HepG2 (cell line): Measurements from ENCODE around the gene LZTR1. TPM values are rescaled to one million over a fixed set of nuclear protein-coding genes. Genes with fewer than 3 reads are reported as not detected.
A peak's percentile ranks its signal among the peaks of the same experiment; 100 is the strongest.

Source experiments
- BRF2 ChIP-seq: sonication (generic); formaldehyde crosslinking; IDR thresholded peaks from 2 replicates; pipeline ENCODE4 v1.8.1; 2022; ENCODE audit warnings: mild to moderate bottlenecking, missing genetic modification reagents
- CSRNP1 ChIP-seq: sonication (generic); formaldehyde crosslinking; IDR thresholded peaks from 2 replicates; pipeline ENCODE4 v1.8.1; 2023; ENCODE audit warnings: mild to moderate bottlenecking, missing genetic modification reagents
- ELF3 ChIP-seq: IDR thresholded peaks from 2 replicates; pipeline ENCODE4 v1.6.1; 2016; ENCODE audit warnings: missing genetic modification reagents, missing compliant biosample characterization
- HOXA3 ChIP-seq: sonication (generic); formaldehyde crosslinking; IDR thresholded peaks from 2 replicates; pipeline ENCODE4 v1.5.0; 2020; ENCODE audit warnings: missing genetic modification reagents
- KLF16 ChIP-seq, 2 experiments: sonication (generic) in 1 of 2; formaldehyde crosslinking in 1 of 2; IDR thresholded peaks; 2 replicates each; pipeline versions ENCODE4 v1.6.1 to v1.8.0; 2016 to 2023; ENCODE audit warnings: missing genetic modification reagents in 2 of 2, missing compliant biosample characterization in 1 of 2
- PHF21A ChIP-seq: sonication (generic); formaldehyde crosslinking; IDR thresholded peaks from 2 replicates; pipeline ENCODE4 v1.5.0; 2020; ENCODE audit warnings: mild to moderate bottlenecking, missing genetic modification reagents
- THAP11 ChIP-seq: IDR thresholded peaks from 2 replicates; pipeline ENCODE4 v1.6.1; 2016; ENCODE audit warnings: missing biosample characterization, missing genetic modification reagents
- USF2 ChIP-seq, 2 experiments: sonication (generic) in 1 of 2; formaldehyde crosslinking in 1 of 2; IDR thresholded peaks; 2 replicates each; pipeline versions ENCODE4 v1.5.1 to v1.6.1; 2011 to 2020; ENCODE audit warnings: borderline replicate concordance in 1 of 2, low read depth in 1 of 2, low read length in 1 of 2, mild to moderate bottlenecking in 1 of 2, missing genetic modification reagents in 1 of 2, moderate library complexity in 1 of 2
- ZBTB40 ChIP-seq, 2 experiments: fragments of 450-650 bp in 1 of 2; sonication (generic) in 1 of 2; formaldehyde crosslinking in 1 of 2; IDR thresholded peaks; 2 replicates each; pipeline versions ENCODE4 v1.6.1 to v1.8.0; 2016 to 2022; ENCODE audit warnings: antibody characterized with exemption in 1 of 2, mild to moderate bottlenecking in 1 of 2, missing genetic modification reagents in 1 of 2
- ZNF350 ChIP-seq: sonication (generic); formaldehyde crosslinking; IDR thresholded peaks from 2 replicates; pipeline ENCODE4 v1.4.0; 2020; ENCODE audit warnings: mild to moderate bottlenecking, low read depth, missing genetic modification reagents, borderline replicate concordance
- ZNF704 ChIP-seq: sonication (generic); formaldehyde crosslinking; IDR thresholded peaks from 2 replicates; pipeline ENCODE4 v1.8.1; 2023; ENCODE audit warnings: mild to moderate bottlenecking, inconsistent platforms, moderate library complexity, missing genetic modification reagents, borderline replicate concordance
- polyA plus RNA-seq, 8 experiments: library from polyadenylated mRNA; depleted of rRNA in 3 of 8; stranded (reverse) in 7 of 8; unstranded in 1 of 8; fragments of >200 nt; fragmentation: Illumina TruSeq in 4 of 8; extraction: Trizol in 4 of 8; gene quantifications; 2 replicates each; pipeline versions ENCODE4 v1.2.1 to v1.2.3, GENCODE V29; 2011 to 2016; ENCODE audit warnings: low read depth in 4 of 8, missing spikeins in 1 of 8, mixed read lengths in 1 of 8; ENCODE audit not compliant: insufficient read depth in 1 of 8
- total RNA-seq, 5 experiments: library from RNA; depleted of rRNA; stranded (reverse); fragments of >200 nt; fragmentation: Illumina TruSeq; extraction: Trizol; gene quantifications; 2 replicates each; pipeline ENCODE4 v1.2.3, GENCODE V29; 2016; ENCODE audit warnings: low read depth in 1 of 5

LZTR1 gene
- total and polyA plus RNA-seq, 2 of the 13 experiments (the other 11 are each of a cell fraction or from before 2014, with no cell fraction given), result 21.8 to 22.4 TPM

GRCh38 chr22:20951151-20951931 is 30.8 kb upstream of the LZTR1 start (continued):
- no peak for TF ChIP-seq ZBTB40 (IDR thresholded peaks at IDR 0.05)
- no peak for TF ChIP-seq ZBTB40 (CRISPR knock-in tag; IDR thresholded peaks at IDR 0.05)
- TF ChIP-seq USF2 (IDR thresholded peaks at IDR 0.05; ENCODE audit: low read depth, low read length), result no peak
- no peak for TF ChIP-seq USF2 (CRISPR knock-in tag; IDR thresholded peaks at IDR 0.05; ENCODE audit: borderline replicate concordance)
- TF ChIP-seq ZNF704 (CRISPR knock-in tag), result no peak
- peak; percentile 79; the same call in 1 of the 2 replicates for TF ChIP-seq ELF3 (CRISPR knock-in tag)
- TF ChIP-seq CSRNP1, result no peak
- peak; percentile 44; the same call in 1 of the 2 replicates for TF ChIP-seq PHF21A
- TF ChIP-seq HOXA3 (CRISPR knock-in tag), result no peak
- TF ChIP-seq KLF16 (CRISPR knock-in tag; IDR thresholded peaks at IDR 0.05), result no peak
- no peak for TF ChIP-seq ZNF350 (CRISPR knock-in tag)
- no peak for TF ChIP-seq THAP11
- no peak for TF ChIP-seq BRF2 (CRISPR knock-in tag)
